HTR-8/SVneo (cell line): ENCODE results near the gene MPDZ.

Experiments
- DNase-seq: peaks from one replicate; pipeline ENCODE4 v3.0.0; 2011; ENCODE audit warnings: low spot score, mixed read lengths; ENCODE audit not compliant: insufficient read length
- FAIRE-seq: peaks from 2 replicates; lab custom pipeline; 2011; peaks lifted over from hg19 to GRCh38; lab: Jason Lieb, UNC

The MPDZ gene

GRCh38 chr9:13209498-13209897 is 70.0 kb downstream of the MPDZ start:
- no peak for DNase-seq
- FAIRE-seq: no peak

GRCh38 chr9:13205824-13206223 is 73.7 kb downstream of the MPDZ start:
- FAIRE-seq: no peak
- no peak for DNase-seq

GRCh38 chr9:13190040-13190439 is 89.5 kb downstream of the MPDZ start:
- DNase-seq (no peak), FAIRE-seq (no peak)

GRCh38 chr9:13189362-13189761 is 90.1 kb downstream of the MPDZ start:
- no peak for FAIRE-seq

GRCh38 chr9:13186774-13187173 is 92.7 kb downstream of the MPDZ start:
- no peak for DNase-seq
- no peak for FAIRE-seq

More at GRCh38 chr9:13189362-13189761, 90.1 kb downstream of the MPDZ start:
- DNase-seq: no peak

GRCh38 chr9:13186091-13186490 is 93.4 kb downstream of the MPDZ start:
- no peak for FAIRE-seq
- no peak for DNase-seq

- FAIRE-seq (peak; percentile 63), DNase-seq (peak; percentile 5)
Observed at GRCh38 chr9:13181652-13182051, 97.8 kb downstream of the MPDZ start.

GRCh38 chr9:13179257-13179656 is 100.2 kb downstream of the MPDZ start:
- DNase-seq (no peak), FAIRE-seq (no peak)

GRCh38 chr9:13175732-13176131 is 103.8 kb downstream of the MPDZ start:
- no peak for FAIRE-seq
- no peak for DNase-seq

- FAIRE-seq (no peak), DNase-seq (no peak)
Observed at GRCh38 chr9:13174906-13175639, 104.4 kb downstream of the MPDZ start.

- no peak for DNase-seq
- no peak for FAIRE-seq
Observed at GRCh38 chr9:13173553-13173952, 105.9 kb downstream of the MPDZ start.

- FAIRE-seq: no peak
- no peak for DNase-seq
Observed at GRCh38 chr9:13171261-13171660, 108.2 kb downstream of the MPDZ start.

GRCh38 chr9:13166996-13167395 is 112.5 kb downstream of the MPDZ start:
- DNase-seq (no peak), FAIRE-seq (no peak)

GRCh38 chr9:13165956-13166355 is 113.5 kb downstream of the MPDZ start:
- DNase-seq (no peak), FAIRE-seq (no peak)

- no peak for FAIRE-seq
- no peak for DNase-seq
Observed at GRCh38 chr9:13165236-13165945, 114.1 kb downstream of the MPDZ start.

- no peak for FAIRE-seq
- DNase-seq: no peak
Observed at GRCh38 chr9:13163946-13164345, 115.5 kb downstream of the MPDZ start.

GRCh38 chr9:13163287-13163686 is 116.2 kb downstream of the MPDZ start:
- no peak for FAIRE-seq

GRCh38 chr9:13160051-13160450 is 119.4 kb downstream of the MPDZ start:
- FAIRE-seq: no peak
- DNase-seq: no peak

More at GRCh38 chr9:13163287-13163686, 116.2 kb downstream of the MPDZ start:
- no peak for DNase-seq

GRCh38 chr9:13158986-13159385 is 120.5 kb downstream of the MPDZ start:
- no peak for DNase-seq
- no peak for FAIRE-seq

GRCh38 chr9:13151489-13151888 is 128.0 kb downstream of the MPDZ start:
- no peak for FAIRE-seq
- DNase-seq: no peak

GRCh38 chr9:13149454-13149853 is 130.0 kb downstream of the MPDZ start:
- FAIRE-seq: no peak
- DNase-seq: no peak

GRCh38 chr9:13146840-13147239 is 132.7 kb downstream of the MPDZ start:
- no peak for FAIRE-seq

More at GRCh38 chr9:13146840-13147239, 132.7 kb downstream of the MPDZ start:
- DNase-seq: no peak
